Retinal pigment epithelial cell (primary cell): Measurements from ENCODE around the gene MANBA.
"Not testable (repeated sequence)": the region's sequence is repeated elsewhere in the genome, so short reads cannot be mapped to it uniquely, and the experiment has no call there.

Experiments
- DNase-seq: peaks from one replicate; pipeline ENCODE4 v3.0.0-alpha.2; 2010; ENCODE audit warnings: low read depth
- H3K4me3 ChIP-seq: 2 replicates; pipeline ENCODE4 v1.5.1; 2011; ENCODE audit warnings: mild to moderate bottlenecking, low read length, control low read depth, moderate library complexity
- TF ChIP-seq, protein P1 (sequence below): conservative IDR thresholded peaks from 2 replicates; pipeline ENCODE4 v1.5.1; 2011; ENCODE audit warnings: low read depth, low read length, control low read depth, inconsistent platforms

The MANBA gene

DNA sequence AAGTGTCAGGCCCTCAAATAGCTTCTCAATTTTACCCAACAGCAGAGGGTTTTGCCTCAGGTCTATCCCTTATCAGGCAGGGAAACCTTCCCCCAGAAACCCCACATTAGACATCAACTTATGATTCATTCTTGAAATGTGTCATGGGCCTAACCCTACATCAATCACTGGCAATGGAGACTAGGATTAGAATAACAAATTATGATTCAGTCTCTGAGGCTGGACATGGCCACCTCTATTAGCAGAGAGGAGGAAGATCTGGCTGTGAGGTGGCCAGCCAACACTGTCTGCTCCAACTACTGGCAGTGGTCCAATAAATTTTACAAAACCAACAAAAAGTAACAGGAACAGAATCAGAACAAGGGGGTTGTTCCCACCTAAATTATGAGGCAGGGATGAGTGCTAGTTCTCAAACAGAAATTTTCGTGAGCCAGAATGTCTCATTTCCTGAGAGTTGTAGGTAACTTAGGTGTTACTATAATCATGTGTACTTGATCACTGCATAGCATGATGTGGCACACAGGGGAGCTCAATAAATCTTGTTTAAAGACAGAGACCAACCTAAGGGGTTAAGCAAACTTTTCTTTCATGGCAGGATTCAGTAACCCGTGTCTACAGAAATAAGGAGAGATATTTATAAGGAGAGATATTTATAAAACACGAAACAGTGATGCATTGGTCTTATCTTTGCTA, 132.8 kb downstream of the MANBA start:
- DNase-seq = no peak
- TF ChIP-seq, protein P1, sequence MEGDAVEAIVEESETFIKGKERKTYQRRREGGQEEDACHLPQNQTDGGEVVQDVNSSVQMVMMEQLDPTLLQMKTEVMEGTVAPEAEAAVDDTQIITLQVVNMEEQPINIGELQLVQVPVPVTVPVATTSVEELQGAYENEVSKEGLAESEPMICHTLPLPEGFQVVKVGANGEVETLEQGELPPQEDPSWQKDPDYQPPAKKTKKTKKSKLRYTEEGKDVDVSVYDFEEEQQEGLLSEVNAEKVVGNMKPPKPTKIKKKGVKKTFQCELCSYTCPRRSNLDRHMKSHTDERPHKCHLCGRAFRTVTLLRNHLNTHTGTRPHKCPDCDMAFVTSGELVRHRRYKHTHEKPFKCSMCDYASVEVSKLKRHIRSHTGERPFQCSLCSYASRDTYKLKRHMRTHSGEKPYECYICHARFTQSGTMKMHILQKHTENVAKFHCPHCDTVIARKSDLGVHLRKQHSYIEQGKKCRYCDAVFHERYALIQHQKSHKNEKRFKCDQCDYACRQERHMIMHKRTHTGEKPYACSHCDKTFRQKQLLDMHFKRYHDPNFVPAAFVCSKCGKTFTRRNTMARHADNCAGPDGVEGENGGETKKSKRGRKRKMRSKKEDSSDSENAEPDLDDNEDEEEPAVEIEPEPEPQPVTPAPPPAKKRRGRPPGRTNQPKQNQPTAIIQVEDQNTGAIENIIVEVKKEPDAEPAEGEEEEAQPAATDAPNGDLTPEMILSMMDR = no peak
- H3K4me3 ChIP-seq = no peak overlapping the region

DNA sequence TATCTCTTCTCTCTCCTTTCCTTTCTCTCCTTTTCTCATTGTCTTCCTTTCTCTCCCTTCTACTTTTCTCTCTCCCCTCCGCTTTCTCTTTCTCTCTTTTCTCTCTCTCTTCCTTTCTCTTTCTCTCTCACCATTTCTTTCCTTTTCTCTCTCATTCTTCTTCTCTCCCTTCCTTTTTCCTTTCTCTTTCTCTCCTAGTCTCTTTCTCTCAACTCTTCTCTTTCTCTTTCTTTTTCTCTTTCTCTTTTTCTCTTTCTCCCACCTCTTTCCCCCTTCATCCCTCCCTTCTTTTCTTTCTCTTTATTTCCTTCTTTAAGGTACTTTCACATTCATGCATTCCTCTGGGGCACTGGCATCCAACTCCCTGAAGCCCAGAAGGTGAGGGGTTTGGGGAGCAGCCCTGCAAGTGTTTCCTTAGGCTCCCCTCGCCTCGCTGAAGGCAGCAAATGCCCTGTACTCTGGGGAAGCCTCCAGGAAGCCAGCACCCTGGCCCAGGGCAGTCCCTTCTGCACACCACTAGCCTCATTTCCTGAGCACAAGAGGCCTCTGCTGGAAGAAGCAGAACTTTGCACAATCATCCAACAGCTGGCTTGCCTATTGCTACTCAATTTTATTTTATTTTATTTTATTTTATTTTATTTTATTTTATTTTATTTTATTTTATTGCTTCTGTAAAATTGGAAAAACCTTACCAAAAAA, 135.4 kb downstream of the MANBA start:
- no peak overlapping the region for H3K4me3 ChIP-seq
- TF ChIP-seq, protein P1 = peak; percentile 8
- DNase-seq = no peak

DNA sequence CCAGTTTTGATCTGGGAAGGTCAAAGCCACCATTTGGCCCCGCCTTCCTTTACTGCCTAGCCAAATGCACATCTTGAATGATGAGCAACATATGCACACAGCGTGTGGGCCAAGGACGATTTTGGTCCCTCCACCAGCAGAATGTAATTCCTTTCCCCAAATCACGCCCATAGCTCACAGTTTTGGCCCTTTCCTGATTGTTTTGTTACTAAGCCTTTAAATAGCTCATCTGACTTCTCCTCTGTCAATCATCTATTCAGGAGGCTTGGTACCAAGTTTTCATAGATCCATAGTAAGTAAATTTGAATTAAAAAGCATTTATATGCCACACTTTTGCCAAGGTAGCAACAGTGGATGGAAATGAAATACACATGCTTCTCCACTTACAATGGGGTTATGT, 136.3 kb downstream of the MANBA start:
- no peak overlapping the region for H3K4me3 ChIP-seq
- TF ChIP-seq, protein P1 = no peak
- DNase-seq = no peak

DNA sequence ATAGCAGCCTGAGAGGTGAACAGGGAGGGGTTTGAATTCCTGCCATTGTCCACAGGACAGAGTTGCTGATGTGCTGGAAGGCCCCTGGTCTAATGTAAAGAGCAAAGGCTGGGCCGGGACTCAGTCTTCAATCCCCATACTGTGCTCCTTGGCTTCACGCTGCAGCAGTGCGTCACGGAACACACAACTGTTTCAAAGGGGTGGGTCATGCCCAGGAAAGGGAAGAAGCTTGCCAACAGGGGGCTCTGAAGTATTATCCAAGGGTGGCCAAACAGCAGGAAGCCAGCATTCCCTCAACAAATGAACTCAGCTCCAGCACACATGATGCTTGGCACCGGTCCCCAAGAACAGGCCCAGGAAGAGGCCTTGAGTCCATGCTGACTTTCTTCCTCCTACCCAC, 137.1 kb downstream of the MANBA start:
- no peak overlapping the region for H3K4me3 ChIP-seq
- DNase-seq = no peak
- TF ChIP-seq, protein P1 = peak; percentile 58

DNA sequence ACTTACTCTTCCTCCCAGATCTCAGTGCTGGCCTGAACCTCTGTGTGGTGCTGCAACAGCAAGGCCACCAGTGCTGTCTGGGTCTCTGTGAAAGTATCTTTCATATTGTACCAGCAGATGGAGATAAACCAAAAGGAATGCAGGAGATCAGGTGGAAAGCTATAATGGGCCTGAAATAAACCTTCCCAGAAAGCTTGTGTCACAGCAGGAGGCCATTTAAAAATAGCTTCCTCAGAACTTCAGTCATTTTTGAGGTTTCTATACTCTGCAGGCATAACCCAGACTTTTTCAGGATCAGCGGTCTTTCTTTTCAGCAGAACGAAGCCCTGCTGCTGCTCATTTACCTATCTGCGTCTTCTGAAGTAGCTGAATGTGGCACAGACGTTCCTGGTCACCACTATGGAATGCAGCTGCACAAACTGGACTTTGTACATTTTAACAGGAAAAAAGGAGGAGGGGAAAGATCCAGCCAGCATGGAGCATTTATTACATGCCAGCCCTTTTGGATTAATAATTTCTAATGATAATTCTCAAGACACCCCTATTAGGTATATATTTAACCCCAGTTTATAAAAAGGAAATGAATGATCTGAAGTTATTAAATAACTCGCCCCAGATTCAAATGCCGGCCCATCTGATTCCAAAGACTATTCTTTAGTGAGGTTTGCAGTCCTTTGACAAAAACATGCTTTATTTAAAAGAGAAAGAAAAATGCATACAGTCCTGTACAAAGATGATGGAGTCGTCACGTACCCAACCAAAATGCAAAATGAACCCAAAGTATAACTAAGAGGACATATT, 139.9 kb downstream of the MANBA start:
- peak; percentile 61 for DNase-seq
- peak overlapping the region; percentile 42 for H3K4me3 ChIP-seq
- TF ChIP-seq, protein P1 = peak; percentile 67

DNA sequence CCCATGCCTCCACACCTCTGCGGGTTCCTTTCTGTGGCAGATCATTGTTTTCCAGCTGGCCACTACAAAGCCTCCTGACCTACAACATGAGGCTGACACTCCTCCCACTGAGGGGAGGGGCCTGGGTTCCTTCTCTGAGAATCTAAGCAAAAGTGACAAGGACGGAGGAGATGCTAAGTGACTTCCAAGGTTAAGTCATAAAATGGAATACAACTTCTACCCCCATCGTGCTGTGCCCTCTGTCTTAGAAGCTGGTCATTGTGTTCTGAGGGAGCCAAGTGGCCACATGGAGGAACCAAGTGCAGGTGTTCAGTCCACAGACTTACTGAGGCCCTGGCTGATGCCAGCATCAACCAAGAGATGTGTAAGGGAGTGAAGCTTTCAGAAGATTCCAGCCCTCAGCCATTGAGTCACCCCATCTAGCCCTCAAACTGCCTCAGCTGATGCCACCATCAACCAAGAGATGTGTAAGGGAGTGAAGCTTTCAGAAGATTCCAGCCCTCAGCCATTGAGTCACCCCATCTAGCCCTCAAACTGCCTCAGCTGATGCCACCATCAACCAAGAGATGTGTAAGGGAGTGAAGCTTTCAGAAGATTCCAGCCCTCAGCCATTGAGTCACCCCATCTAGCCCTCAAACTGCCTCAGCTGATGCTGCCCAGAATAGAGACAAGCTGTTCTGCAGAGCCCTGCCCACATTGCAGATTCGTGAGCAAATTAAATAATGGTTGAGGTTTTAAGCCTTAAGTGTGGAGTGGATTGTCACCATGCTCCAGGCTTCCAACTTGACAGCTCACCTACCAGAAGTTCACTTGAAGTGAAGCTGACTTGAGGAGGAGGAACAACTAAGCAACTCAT, 140.8 kb downstream of the MANBA start:
- not testable (repeated sequence) for DNase-seq, H3K4me3 ChIP-seq

DNA sequence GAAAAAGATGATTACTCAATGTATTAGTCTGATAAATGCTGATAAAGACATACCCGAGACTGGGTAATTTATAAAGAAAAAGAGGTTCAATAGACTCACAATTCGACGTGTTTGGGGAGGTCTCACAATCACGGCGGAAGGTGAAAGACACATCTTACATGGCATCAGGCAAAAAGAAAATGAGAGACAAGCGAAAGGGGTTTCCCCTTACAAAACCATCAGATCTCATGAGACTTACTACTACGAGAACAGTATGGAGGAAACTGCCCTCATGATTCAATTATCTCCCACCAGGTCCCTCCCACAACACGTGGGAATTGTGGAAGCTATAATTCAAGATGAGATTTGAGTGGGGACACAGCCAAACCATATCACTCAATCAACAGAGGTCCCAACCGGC, 141.7 kb downstream of the MANBA start:
- DNase-seq, H3K4me3 ChIP-seq: not testable (repeated sequence)
